Airway epithelial cell (primary cell): ENCODE results near the gene ABHD17B. TPM values are rescaled to one million over a fixed set of nuclear protein-coding genes. Genes with fewer than 3 reads are reported as not detected.

Experiments
- total RNA-seq: library from RNA; depleted of rRNA; stranded (reverse); fragments of >200 nt; gene quantifications from 2 replicates; pipeline ENCODE4 v1.2.3, GENCODE V29; 2015

ABHD17B gene
- 14.0 and 19.4 TPM in 2 replicates for total RNA-seq

GRCh38 chr9:71911061-71911907 lies at the start of gene ABHD17B, which contains the start of gene C9orf85:
TSS of gene ABHD17B (minus strand) at chr9:71911193. CDS start at chr9:71875080, 36,113 bp downstream.
TSS of gene C9orf85 (plus strand) at chr9:71911639. CDS start at chr9:71911735, 96 bp downstream.

Other genes with a start within 250 kb of the ABHD17B start
- gene CEMIP2, start 142.7 kb downstream of the ABHD17B start, total RNA-seq = 14.5 and 30.8 TPM in 2 replicates
- 11.7 and 12.9 TPM in 2 replicates for gene C9orf85, start 446 bp upstream of the ABHD17B start, total RNA-seq
- gene C9orf57, start 149.4 kb upstream of the ABHD17B start, total RNA-seq = not detected in 2 replicates
- gene GDA, start 238.2 kb upstream of the ABHD17B start, total RNA-seq = 0.21 and 0.33 TPM in 2 replicates